ENCODE results near the gene NACC1.
"Not testable (repeated sequence)": the region's sequence is repeated elsewhere in the genome, so short reads cannot be mapped to it uniquely, and the experiment has no call there.

The NACC1 gene

DNA sequence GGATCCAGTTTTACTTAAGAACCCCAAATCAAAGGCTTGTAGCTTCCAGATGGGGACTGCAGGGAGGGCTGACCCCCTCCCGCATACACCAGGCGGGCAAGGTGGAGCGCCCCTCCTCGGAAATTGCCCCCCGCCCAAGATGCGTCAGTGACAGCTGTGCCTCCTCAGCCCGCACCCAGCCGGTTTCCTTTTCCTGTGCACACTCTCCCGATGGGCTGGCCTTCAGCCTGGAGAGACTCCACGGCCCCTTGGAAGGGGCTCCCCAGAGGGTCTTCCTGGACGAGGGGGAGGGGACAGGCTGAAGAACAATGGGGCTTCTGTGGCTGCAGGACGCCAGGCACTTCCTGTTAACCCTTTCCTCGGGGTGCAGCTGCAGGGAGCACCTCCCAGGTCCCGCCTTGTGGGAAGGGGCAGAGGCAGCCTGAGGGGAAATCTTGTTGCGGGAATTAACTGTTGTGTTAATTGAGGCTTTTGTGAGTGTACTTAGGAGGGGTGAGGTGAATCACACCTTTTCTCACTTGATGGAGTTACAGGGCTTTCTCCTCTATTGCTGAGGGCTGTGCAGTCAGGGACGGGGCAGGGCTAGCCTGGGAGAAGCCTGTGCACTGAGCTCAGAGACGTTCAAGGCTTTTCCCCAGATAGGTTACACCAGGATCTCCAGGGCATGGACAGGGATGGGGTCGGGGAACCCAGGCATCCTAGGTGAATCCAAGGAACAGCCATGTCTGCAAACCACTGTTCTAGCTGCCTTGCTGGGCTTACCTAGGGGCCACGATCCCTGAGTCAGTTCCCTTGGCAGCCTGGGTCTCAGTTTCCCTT, 46.5 kb downstream of the NACC1 start:
- peak; percentile 38 for DNase-seq (ENCODE audit: low spot score)

DNA sequence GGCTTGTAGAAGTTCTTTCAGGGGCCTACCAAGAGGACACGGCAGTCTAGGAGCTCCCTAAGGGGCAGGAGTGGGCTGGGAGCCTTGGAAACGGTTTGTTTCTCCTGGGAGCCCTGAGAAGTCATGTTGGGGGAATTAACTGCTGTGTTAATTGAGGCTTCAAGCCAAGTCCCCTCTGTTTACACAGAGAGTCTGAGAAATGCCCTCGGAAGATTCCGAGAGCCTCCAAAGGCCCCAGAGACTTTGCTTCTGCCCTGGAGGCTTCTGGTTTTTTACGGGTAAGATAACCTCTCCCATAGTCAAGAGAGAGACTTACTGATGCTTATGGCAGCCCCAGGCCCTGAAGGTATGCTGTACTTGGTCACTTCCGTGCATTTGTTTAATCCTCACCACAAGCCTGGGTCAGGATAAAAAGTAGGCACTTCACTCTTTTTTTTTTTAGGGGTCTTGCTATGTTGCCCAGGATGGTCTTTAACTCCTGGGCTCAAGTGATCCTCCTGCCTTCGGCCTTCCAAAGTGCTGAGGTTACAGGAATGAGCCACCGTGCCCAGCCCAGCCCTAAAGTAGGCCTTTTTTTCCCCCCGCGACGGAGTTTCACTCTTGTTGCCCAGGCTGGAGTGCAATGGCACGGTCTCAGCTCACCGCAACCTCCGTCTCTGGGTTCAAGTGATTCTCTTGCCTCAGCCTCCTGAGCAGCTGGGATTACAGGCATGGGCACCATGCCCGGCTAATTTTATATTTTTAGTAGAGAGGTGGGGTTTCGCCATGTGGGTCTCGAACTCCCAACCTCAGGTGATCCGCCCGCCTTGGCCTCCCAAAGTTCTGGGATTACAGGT, 47.3 kb downstream of the NACC1 start:
- no peak for DNase-seq (ENCODE audit: low spot score)

DNA sequence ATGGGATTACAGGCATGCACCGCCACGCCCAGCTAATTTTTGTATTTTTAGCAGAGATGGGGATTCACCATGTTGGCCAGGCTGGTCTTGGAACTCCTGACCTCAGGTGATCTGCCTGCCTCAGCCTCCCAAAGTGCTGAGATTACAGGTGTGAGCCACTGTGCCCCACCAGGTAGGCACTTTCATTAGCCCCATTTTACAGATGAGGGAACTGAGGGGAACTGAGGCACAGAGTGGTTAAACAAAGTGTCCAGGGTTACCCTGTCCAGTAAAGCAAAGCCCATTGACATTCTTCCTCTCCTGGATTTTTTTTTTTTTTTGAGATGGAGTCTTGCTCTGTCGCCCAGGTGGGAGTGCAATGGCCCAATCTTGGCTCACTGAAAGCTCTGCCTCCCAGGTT, 48.1 kb downstream of the NACC1 start:
- not testable (repeated sequence) for DNase-seq (ENCODE audit: low spot score)

DNA sequence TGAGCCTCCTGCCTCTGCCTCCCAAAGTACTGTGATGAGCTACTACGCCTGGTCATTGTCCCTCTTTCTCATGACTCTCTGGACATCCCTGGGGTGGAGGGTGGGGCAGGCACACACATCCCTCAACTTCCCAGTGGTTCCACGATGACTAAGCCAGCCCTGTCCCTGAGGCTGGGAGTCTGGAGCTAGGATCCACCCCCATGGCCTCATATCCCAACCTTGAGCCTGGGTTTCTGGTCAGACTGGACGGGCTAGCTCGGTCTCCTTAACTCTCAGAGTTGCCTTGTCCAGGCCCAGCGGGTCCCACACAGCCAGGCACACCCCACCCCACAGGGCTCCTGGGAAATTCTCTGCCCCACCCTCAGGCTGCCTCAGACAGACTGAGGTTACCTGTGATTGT, 51.7 kb downstream of the NACC1 start:
- peak; percentile 72 for DNase-seq (ENCODE audit: low spot score)

DNA sequence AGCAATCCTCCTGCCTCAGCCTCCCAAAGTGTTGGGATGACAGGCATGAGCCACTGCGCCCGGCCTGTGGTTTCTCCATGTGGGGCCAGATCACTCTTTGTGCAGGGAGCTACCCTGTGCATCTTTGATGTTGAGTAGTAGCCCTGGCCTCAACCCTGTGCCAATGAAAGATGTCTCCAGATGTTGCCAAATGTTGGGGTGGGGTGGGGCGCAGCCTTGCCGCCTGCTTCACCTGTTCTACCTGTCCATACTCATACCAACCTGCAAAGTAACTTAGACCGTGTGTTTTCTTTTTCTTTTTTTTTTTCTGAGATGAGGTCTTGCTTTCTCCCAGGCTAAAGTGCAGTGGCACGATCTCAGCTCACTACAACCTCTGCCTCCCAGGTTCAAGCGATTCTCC, 53.1 kb downstream of the NACC1 start:
- no peak for DNase-seq (ENCODE audit: low spot score)

DNA sequence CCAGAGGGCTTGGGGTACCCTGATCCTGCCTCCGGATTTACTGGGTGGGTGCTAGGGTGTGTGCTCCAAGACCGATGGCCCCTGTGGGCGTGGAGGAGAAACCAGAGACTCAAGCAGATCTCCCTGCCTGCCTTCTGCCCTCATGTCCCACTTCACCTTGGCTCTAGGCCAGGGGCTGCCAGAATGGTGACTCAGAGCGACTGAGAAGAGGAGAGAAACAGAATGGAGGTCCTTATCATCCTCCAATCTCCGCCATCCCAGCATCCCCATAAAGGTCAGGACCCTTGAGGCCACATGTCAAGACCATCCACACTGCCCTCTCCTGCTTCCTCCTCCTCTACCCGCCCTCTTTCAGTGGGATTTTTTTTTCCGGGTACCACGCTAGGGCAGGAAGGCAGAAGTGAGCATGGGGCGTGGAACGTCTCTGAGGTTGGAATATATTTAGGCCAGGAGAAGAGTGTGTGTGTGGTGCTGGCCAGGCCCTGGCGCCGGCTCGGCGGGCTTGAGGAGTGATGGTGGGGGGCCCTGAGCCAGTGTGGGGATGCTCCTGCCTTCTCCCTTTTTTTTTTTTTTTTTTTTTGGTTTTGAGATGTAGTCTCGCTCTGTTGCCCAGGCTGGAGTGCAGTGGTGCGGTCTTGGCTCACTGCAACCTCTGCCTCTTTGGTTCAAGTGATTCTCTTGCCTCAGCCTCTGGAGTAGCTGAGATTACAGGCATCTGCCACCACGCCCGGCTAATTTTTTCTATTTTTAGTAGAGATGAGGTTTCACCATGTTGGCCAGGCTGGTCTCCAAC, 54.5 kb downstream of the NACC1 start:
- peak; percentile 83 for DNase-seq (ENCODE audit: low spot score)

DNA sequence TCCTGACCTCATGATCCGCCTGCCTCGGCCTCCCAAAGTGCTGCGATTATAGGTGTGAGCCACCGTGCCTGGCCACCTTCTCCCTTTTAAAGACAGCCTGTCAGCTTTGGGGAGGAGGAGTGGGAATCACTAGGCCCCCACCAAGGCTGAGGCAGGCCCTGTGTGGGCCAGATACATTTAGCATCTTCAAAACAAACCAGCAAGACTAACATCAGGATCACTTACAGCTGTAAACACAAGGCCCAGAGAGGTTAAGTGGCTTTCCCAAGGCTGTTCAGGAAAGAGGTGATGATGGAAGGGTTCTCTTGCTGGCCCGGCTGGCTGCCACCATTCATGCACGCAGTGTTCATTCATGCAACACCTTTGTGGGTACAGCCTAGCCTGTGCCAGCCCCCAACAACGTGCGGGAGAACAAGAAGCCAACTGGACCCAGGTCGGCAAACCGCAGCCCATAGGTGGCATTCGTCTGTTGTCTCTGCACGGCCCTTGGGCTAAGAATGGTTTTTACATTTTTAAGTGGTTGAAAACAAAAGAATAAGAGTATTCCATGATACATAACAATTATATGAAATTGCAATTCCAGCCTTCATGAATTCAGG, 55.2 kb downstream of the NACC1 start:
- DNase-seq (ENCODE audit: low spot score): no peak

DNA sequence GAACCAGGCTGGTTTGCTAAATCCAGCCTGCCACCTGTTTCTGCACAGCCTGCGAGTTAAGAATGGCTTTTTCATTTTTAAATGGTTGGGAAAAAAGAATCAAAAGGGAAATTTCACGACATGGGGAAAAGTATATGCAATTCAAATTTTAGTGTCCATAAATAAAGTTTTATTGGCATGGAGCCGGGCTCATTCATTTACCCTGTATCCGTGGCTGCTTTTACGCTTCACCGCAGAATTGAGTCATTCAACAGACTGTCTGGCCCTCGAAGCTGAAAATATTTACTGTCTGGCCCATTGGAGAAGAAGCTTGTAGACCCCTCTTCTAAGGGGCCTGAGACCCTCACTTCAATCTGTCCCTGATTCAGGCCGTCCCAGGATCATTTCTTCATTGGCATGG, 58.3 kb downstream of the NACC1 start:
- no peak for DNase-seq (ENCODE audit: low spot score)

DNA sequence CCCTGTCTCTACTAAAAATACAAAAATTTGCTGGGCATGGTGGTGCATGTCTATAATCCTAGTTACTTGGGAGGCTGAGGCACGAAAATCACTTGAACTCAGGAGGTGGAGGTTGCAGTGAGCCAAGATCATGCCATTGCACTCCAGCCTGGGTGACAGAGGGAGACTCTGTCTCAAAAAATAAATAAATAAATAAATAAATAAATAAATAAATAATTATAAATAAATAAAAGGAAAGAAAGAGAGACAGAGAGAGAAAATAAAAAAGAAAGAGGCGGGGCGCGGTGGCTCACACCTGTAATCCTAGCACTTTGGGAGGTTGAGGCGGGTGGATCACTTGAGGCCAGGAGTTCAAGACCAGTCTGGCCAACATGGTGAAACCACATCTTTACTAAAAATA, 59.5 kb downstream of the NACC1 start:
- not testable (repeated sequence) for DNase-seq (ENCODE audit: low spot score)

DNA sequence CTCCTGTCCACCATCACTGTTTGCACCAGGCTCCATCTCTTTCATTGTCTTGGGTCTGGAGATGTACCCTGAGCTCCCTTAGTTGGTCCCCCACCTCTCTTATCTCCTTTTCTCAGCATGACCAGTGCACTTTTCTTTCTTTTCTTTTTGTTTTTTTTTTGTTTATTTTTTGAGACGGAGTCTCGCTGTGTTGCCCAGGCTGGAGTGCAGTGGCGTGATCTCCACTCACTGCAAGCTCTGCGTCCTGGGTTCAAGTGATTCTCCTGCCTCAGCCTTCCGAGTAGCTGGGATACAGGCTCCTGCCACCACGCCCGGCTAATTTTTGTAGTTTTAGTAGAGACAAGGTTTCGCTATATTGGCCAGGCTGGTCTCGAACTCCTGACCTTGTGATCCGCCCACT, 60.2 kb downstream of the NACC1 start:
- not testable (repeated sequence) for DNase-seq (ENCODE audit: low spot score)

DNA sequence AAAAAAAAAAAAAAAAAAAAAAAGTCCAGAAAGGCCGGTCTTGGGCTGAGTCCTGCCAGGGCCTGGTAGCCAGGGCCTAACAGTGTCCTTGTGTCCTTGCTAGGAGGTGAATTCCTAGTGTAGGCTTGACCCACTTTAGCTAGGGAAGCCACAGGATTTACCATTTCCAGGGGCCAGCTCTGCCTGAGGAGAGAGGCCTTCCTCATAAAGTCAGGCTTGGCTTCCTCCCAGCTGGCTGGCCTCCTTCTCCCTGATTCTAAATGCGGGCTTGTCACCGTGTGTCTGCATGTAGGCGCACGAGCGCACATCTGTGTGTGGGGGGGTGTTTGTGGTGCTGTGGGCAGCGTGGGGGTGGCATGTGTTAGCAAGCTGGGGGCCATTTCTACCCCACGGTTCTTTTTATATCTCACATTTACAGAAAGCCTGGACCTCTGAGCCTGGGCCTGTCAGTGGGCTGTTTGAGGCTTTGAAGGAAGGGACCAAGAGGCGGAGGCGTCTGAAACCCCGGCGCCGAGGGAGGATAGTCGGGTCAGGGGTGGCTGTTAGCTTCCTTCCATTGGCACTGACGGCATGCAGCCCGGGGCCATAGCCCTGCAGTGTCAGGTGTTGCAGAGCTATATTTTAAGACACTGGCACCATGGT, 63.8 kb downstream of the NACC1 start:
- DNase-seq (ENCODE audit: low spot score): peak; percentile 79

DNA sequence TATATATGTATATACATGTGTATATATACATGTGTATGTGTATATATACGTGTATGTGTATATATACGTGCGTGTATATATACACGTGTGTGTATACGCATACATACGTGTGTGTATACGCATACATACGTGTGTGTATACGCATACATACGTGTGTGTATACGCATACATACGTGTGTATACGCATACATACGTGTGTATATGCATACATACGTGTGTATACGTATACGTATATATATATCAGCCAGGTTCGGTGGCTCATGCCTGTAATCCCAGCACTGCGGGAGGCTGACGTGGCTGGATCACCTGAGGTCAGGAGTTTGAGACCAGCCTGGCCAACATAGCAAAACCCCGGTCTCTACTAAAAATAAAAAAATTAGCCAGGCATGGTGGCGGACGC, 66.9 kb downstream of the NACC1 start:
- DNase-seq (ENCODE audit: low spot score): not testable (repeated sequence)

DNA sequence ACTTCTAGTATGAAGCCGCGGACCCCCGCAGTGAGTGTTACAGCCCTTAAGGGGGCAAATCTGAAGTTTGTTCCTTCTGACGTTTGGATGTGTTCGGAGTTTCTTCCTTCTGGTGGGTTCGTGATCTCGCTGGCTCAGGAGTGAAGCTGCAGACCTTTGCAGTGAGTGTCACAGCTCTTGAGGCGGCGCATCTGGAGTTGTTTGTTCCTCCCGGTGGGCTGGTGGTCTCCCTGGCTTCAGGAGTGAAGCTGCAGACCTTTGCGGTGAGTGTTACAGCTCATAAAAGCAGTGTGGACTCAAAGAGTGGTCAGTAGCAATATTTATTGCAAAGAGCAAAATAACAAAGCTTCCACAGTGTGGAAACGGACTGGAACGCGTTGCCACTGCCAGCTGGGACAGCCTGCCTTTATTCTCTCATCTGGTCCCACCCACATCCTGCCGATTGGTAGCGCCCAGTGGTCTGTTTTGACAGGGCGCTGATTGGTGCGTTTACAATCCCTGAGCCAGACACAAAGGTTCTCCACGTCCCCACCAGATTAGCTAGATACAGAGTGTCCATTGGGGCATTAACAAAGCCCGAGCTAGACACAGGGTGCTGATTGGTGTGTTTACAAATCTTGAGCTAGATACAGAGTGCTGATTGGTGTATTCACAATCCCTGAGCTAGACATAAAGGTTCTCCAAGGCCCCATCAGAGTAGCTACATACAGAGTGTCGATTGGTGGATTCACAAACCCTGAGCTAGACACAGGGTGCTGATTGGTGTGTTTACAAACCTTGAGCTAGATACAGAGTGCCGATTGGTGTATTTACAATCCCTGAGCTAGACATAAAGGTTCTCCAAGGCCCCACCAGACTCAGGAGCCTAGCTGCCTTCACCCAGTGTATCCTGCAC, 67.9 kb downstream of the NACC1 start:
- DNase-seq (ENCODE audit: low spot score): not testable (repeated sequence)

DNA sequence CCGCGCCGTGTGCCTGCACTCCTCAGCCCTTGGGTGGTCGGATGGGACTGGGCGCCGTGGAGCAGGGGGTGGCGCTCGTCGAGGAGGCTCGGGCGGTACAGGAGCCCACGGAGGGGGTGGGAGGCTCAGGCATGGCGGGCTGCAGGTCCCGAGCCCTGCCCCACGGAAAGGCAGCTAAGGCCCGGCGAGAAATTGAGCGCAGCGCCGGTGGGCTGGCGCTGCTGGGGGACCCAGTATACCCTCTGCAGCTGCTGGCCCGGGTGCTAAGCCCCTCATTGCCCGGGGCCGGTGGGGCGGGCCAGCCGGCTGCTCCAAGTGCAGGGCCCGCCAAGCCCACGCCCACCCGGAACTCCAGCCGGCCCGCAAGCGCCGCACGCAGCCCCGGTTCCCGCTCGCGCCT, 68.6 kb downstream of the NACC1 start:
- not testable (repeated sequence) for DNase-seq (ENCODE audit: low spot score)

DNA sequence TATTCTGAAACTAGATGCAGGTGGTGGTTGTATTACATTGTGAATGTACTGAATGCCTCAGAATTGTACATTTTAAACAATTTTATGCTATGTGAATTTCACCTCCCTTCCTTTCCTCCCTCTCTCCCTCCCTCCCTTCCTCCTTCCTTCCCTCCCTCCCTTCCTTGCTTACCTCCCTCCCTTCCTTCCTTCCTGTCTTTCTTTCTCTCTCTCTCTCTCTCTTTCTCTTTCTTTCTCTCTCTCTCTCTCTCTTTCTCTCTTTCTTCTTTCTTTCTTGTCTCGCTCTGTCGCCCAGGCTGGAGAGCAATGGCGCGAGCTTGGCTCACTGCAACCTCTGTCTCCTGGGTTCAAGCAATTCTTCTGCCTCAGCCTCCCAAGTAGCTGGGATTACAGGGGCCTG, 69.4 kb downstream of the NACC1 start:
- DNase-seq (ENCODE audit: low spot score): no peak

DNA sequence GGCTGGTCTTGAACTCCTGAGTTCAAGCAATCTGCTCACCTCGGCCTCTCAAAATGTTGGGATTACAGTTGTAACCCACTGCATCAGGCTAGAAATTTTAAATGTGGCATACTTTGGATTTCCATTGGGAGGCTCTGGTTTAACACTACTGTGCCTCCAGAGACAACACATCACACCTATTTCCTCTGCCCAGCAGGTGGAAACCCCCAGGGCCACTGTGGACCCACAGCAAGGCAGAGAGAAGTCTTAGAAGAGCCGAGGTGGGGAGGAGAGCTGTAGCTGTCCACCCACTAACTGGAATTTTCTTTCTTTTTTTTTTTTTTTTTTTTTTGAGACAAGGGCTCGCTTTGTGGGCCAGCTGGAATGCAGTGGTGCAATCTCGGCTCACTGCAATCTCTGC, 71.5 kb downstream of the NACC1 start:
- DNase-seq (ENCODE audit: low spot score): no peak

All from AG08396 (cell line).